K562 (cell line): ENCODE results near the gene ITGAD. TPM values are rescaled to one million over a fixed set of nuclear protein-coding genes. Genes with fewer than 3 reads are reported as not detected.

Source experiments
- HNRNPK ChIP-seq: fragments of 200-400 bp; formaldehyde crosslinking; IDR thresholded peaks from one replicate; pipeline ENCODE4 v1.6.1; 2018; ENCODE audit warnings: mild to moderate bottlenecking, low read depth, low read length; ENCODE audit not compliant: poor library complexity, severe bottlenecking
- MAFF ChIP-seq: IDR thresholded peaks from 2 replicates; pipeline ENCODE4 v1.6.1; 2012; ENCODE audit warnings: low read length, improper control_type of control experiment
- MGA ChIP-seq: fragments of 450-650 bp; IDR thresholded peaks from 2 replicates; pipeline ENCODE4 v1.6.1; 2016; ENCODE audit warnings: mild to moderate bottlenecking, moderate library complexity
- MTA1 ChIP-seq: fragments of 450-650 bp; IDR thresholded peaks from 2 replicates; pipeline ENCODE4 v1.6.1; 2017; ENCODE audit warnings: borderline replicate concordance
- NONO ChIP-seq, 2 experiments: fragments of 200-400 bp in 1 of 2; fragments of 450-650 bp in 1 of 2; formaldehyde crosslinking in 1 of 2; IDR thresholded peaks; 2 replicates each; pipeline ENCODE4 v1.6.1; 2017; ENCODE audit warnings: low read depth in 2 of 2, mild to moderate bottlenecking in 2 of 2, moderate library complexity in 2 of 2, low read length in 1 of 2
- PKNOX1 ChIP-seq: fragments of 450-650 bp; IDR thresholded peaks from 2 replicates; pipeline ENCODE4 v1.6.1; 2016
- polyA plus RNA-seq, 8 experiments: library from polyadenylated mRNA; depleted of rRNA in 4 of 8; stranded (reverse) in 5 of 8; unstranded in 3 of 8; fragments of >200 nt; fragmentation: Nextera tagmentation in 2 of 8; fragmentation: Illumina TruSeq in 1 of 8; extraction: Ambion mirVana in 2 of 8; extraction: Trizol in 1 of 8; gene quantifications; 2 replicates each; pipeline versions ENCODE4 v1.2.1 to v1.2.3, GENCODE V29; 2011 to 2014; ENCODE audit warnings: inconsistent platforms in 1 of 8, missing spikeins in 1 of 8
- total RNA-seq, 7 experiments: library from RNA; depleted of rRNA in 6 of 7; stranded (reverse); fragments of >200 nt in 6 of 7; fragmentation: Illumina TruSeq in 2 of 7; extraction: Trizol in 2 of 7; gene quantifications; 2 replicates each; pipeline versions ENCODE4 v1.2.1 to v1.2.3, GENCODE V29; 2011 to 2021; ENCODE audit warnings: low replicate concordance in 1 of 7
- TF ChIP-seq, protein P1 (sequence below): fragments of 450-650 bp; IDR thresholded peaks from 2 replicates; pipeline ENCODE4 v1.6.1; 2017; ENCODE audit warnings: antibody characterized with exemption, mild to moderate bottlenecking

Gene ITGAD
- total and polyA plus RNA-seq, 9 of the 15 experiments (the other 6 are each of a cell fraction or from before 2014, with no cell fraction given): not detected

DNA sequence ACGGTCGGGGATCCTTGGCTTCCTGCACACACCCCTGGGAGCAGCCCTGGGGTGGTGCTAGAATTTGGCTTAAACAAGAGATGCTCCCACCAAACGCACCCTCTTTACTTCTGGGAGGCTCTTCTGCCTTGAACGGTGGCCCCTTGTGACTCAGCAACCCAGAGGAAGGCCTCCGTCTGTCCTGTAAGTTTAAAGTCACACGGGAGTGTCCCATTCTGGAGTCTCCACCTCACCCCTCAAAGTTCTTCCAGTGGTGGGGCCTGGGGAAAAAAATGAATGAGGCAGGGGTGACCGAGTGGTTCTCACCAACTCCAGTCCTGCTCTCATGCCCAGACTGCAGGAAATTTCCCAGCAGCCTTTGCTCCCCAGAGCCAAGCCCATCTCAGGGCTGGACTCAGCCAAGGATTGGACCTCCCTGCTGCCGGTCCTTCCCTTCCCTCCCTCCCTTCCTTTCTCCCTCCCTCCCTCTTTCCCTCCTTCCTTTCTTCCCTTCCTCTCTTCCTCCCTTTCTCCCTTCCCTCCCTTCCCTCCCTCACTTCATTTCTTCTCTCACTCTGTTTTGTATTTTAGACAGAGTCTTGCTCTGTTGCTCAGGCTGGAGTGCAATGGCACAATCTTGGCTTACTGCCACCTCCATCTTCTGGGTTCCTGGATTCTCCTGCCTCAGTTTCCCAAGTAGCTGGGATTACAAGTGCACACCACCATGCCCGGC lies 11.4 kb downstream of the ITGAD start (continued):
- TF ChIP-seq, protein P1, sequence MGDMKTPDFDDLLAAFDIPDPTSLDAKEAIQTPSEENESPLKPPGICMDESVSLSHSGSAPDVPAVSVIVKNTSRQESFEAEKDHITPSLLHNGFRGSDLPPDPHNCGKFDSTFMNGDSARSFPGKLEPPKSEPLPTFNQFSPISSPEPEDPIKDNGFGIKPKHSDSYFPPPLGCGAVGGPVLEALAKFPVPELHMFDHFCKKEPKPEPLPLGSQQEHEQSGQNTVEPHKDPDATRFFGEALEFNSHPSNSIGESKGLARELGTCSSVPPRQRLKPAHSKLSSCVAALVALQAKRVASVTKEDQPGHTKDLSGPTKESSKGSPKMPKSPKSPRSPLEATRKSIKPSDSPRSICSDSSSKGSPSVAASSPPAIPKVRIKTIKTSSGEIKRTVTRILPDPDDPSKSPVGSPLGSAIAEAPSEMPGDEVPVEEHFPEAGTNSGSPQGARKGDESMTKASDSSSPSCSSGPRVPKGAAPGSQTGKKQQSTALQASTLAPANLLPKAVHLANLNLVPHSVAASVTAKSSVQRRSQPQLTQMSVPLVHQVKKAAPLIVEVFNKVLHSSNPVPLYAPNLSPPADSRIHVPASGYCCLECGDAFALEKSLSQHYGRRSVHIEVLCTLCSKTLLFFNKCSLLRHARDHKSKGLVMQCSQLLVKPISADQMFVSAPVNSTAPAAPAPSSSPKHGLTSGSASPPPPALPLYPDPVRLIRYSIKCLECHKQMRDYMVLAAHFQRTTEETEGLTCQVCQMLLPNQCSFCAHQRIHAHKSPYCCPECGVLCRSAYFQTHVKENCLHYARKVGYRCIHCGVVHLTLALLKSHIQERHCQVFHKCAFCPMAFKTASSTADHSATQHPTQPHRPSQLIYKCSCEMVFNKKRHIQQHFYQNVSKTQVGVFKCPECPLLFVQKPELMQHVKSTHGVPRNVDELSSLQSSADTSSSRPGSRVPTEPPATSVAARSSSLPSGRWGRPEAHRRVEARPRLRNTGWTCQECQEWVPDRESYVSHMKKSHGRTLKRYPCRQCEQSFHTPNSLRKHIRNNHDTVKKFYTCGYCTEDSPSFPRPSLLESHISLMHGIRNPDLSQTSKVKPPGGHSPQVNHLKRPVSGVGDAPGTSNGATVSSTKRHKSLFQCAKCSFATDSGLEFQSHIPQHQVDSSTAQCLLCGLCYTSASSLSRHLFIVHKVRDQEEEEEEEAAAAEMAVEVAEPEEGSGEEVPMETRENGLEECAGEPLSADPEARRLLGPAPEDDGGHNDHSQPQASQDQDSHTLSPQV: peak; percentile 82
- TF ChIP-seq PKNOX1: peak; percentile 96
- 0 out of 2 replicates have a peak, but pooled peaks have one; percentile 33 for TF ChIP-seq MTA1
- peak; percentile 40; the same call in 1 of the 2 replicates for TF ChIP-seq MGA
- TF ChIP-seq NONO (IDR thresholded peaks at IDR 0.05; ENCODE audit: low read depth in 2 of 2, low read length in 1 of 2): no peak
- 0 out of 2 replicates have a peak, but pooled peaks have one; percentile 7 for TF ChIP-seq MAFF
- no peak for TF ChIP-seq HNRNPK
